Kidney (tissue), 22 donors: ENCODE results near the gene SLC11A2. TPM values are rescaled to one million over a fixed set of nuclear protein-coding genes. Genes with fewer than 3 reads are reported as not detected.
A peak's percentile ranks its signal among the peaks of the same experiment; 100 is the strongest.

Source experiments
- DNase-seq, 5 donors: peaks; one replicate each; pipeline ENCODE4 v3.0.0-alpha.2; 2013 to 2020
- FAIRE-seq: peaks from 2 replicates; lab custom pipeline; 2012; peaks lifted over from hg19 to GRCh38; lab: Jason Lieb, UNC
- H3K27ac ChIP-seq, 2 donors: one replicate each; pipeline ENCODE4 v1.7.0; 2013; ENCODE audit warnings: low read depth in 2 of 2, low read length in 2 of 2, inconsistent platforms in 1 of 2
- H3K27me3 ChIP-seq: one replicate; pipeline ENCODE4 v1.7.1; 2013; ENCODE audit warnings: low read length, inconsistent platforms; ENCODE audit not compliant: control insufficient read depth, insufficient read depth
- H3K36me3 ChIP-seq, 3 donors: one replicate each; pipeline versions ENCODE4 v1.7.0 to v1.7.1; 2013; ENCODE audit warnings: low read length in 3 of 3, control low read depth in 1 of 3, inconsistent platforms in 1 of 3; ENCODE audit not compliant: insufficient read depth in 3 of 3, control insufficient read depth in 2 of 3
- H3K4me1 ChIP-seq, 3 donors: one replicate each; pipeline versions ENCODE4 v1.7.0 to v1.7.1; 2013; ENCODE audit warnings: low read length in 3 of 3, inconsistent platforms in 1 of 3, low read depth in 1 of 3; ENCODE audit not compliant: control insufficient read depth in 2 of 3, insufficient read depth in 2 of 3
- H3K4me3 ChIP-seq, 3 donors: one replicate each; pipeline versions ENCODE4 v1.7.0 to v1.8.1; 2013; ENCODE audit warnings: low read length in 3 of 3, control low read depth in 1 of 3, inconsistent platforms in 1 of 3
- H3K9ac ChIP-seq, 3 donors: one replicate each; pipeline versions ENCODE4 v1.7.0 to v1.7.1; 2013; ENCODE audit warnings: low read length in 3 of 3, control low read depth in 1 of 3, inconsistent platforms in 1 of 3
- H3K9me3 ChIP-seq, 3 donors: one replicate each; pipeline versions ENCODE4 v1.7.0 to v1.7.1; 2013; ENCODE audit warnings: low read length in 3 of 3, control low read depth in 1 of 3, inconsistent platforms in 1 of 3; ENCODE audit not compliant: control insufficient read depth in 2 of 3, insufficient read depth in 1 of 3
- CTCF ChIP-seq: IDR thresholded peaks from 3 replicates; pipeline ENCODE4 v1.5.1; 2012; ENCODE audit warnings: mild to moderate bottlenecking, moderate library complexity, borderline replicate concordance; ENCODE audit not compliant: insufficient read depth; ENCODE audit errors: extremely low read depth
- intact Hi-C: fragments of 100-400 bp; cut with DNase I; formaldehyde crosslinking; loops from one replicate; pipeline ENCODE4 v1.11.1; 2022
- long read RNA-seq, 10 donors: library from polyadenylated mRNA in 1 of 10; unstranded in 1 of 10; transcript quantifications; one replicate each; pipeline ENCODE4 v2.0.0 and lab custom pipeline, GENCODE V29; 2021 to 2026
- polyA plus RNA-seq: library from polyadenylated mRNA; stranded (reverse); fragments of 350-450 nt; fragmentation: Illumina TruSeq; extraction: RNeasy Lipid Tissue Mini Kit (QIAGEN cat#74804); gene quantifications from one replicate; pipeline ENCODE4 v1.2.3, GENCODE V29; 2014; ENCODE audit warnings: low read depth, low replicate concordance; ENCODE audit not compliant: insufficient read depth
- total RNA-seq: library from RNA; stranded (reverse); fragmentation: NEBNext Ultra II Directional; extraction: Animal tissue kit (Norgen Biotek cat#: 25700); gene quantifications from one replicate; pipeline ENCODE4 v1.2.1, GENCODE V29; 2021
- donor health status: control.
- donor health status: control.
- donor health status: control.
- donor health status: control.
- donor health status: control.
- donor health status: DM: yes; HTN: yes; CAD: no.
- donor health status: Normal renal cell carcinoma (clear cell type).

SLC11A2 gene
- total RNA-seq (90.2 TPM), polyA plus RNA-seq (22.3 TPM)
- long read RNA-seq, donor 1, full-length matches to known transcripts = 4 of 4 reads
- long read RNA-seq, donor 1, partial matches to known transcripts = 0 of 4 reads
- long read RNA-seq, donor 1, other reads (novel, unspliced or antisense) = 0 of 4 reads
- long read RNA-seq, donor 2, full-length matches to known transcripts = 3 of 3 reads
- long read RNA-seq, donor 2, partial matches to known transcripts = 0 of 3 reads
- long read RNA-seq, donor 2, other reads (novel, unspliced or antisense) = 0 of 3 reads
- long read RNA-seq, donor 3, full-length matches to known transcripts = 7 of 12 reads
- long read RNA-seq, donor 3, partial matches to known transcripts = 5 of 12 reads
- long read RNA-seq, donor 3, other reads (novel, unspliced or antisense) = 0 of 12 reads
- long read RNA-seq, donor 4, full-length matches to known transcripts = 6 of 90 reads
- long read RNA-seq, donor 4, partial matches to known transcripts = 68 of 90 reads
- long read RNA-seq, donor 4, other reads (novel, unspliced or antisense) = 16 of 90 reads
- long read RNA-seq, donor 5 = 0 reads
- long read RNA-seq, donor 6 = 0 reads
- long read RNA-seq, donor 7, full-length matches to known transcripts = 23 of 43 reads
- long read RNA-seq, donor 7, partial matches to known transcripts = 14 of 43 reads
- long read RNA-seq, donor 7, other reads (novel, unspliced or antisense) = 6 of 43 reads
- long read RNA-seq, donor 8, full-length matches to known transcripts = 4 of 4 reads
- long read RNA-seq, donor 8, partial matches to known transcripts = 0 of 4 reads
- long read RNA-seq, donor 8, other reads (novel, unspliced or antisense) = 0 of 4 reads
- long read RNA-seq, donor 9, full-length matches to known transcripts = 1 of 1 reads
- long read RNA-seq, donor 9, partial matches to known transcripts = 0 of 1 reads
- long read RNA-seq, donor 9, other reads (novel, unspliced or antisense) = 0 of 1 reads
- long read RNA-seq, donor 10, partial matches to known transcripts = 0 of 2 reads
- long read RNA-seq, donor 10, other reads (novel, unspliced or antisense) = 0 of 2 reads

- intact Hi-C loops = no loop called here
- peak; percentile 96 to 98 (median 98) for DNase-seq
- FAIRE-seq = no peak
- Histone ChIP-seq H3K9ac (peak within 1 kb of the TSS; percentile 54 to 94 (median 87)), H3K27me3 (no peaks in the 10 kb centered on the region), H3K4me3 (peak within 1 kb of the TSS; percentile 71 to 82 (median 75)), H3K36me3 (no peaks in the 10 kb centered on the region), H3K9me3 (no peaks in the 10 kb centered on the region), H3K4me1 (peaks cover 0 to 31% (median 9%) of the 10 kb centered on the region in 3 donors), H3K27ac (peak within 1 kb of the TSS; percentile 98)
- TF ChIP-seq CTCF = no peak
Measured at GRCh38 chr12:51025836-51026638, at the start of gene SLC11A2. Gene SLC11A2, minus strand, starts transcription at chr12:51026384. Its CDS starts 15,656 bp downstream, at chr12:51010728.

GRCh38 chr12:51075390-51075789, 49.2 kb upstream of the SLC11A2 start:
- H3K4me1 ChIP-seq = peaks cover 0 to 8% (median 0%) of the 10 kb centered on the region in 3 donors
- H3K36me3 ChIP-seq = peaks cover 0 to 12% (median 9%) of the 10 kb centered on the region in 3 donors
- no peak for TF ChIP-seq CTCF
- H3K9me3 ChIP-seq = no peaks in the 10 kb centered on the region
- intact Hi-C loops = no loop called here
- no peak overlapping the region for H3K9ac ChIP-seq
- H3K4me3 ChIP-seq = no peak overlapping the region
- no peak for FAIRE-seq
- no peaks in the 10 kb centered on the region for H3K27me3 ChIP-seq
- no peak overlapping the region for H3K27ac ChIP-seq
- DNase-seq = no peak

- Histone ChIP-seq H3K4me3 (no peak overlapping the region), H3K36me3 (peaks cover 0 to 24% (median 22%) of the 10 kb centered on the region in 3 donors), H3K9me3 (no peaks in the 10 kb centered on the region), H3K9ac (no peak overlapping the region), H3K4me1 (peaks cover 0 to 5% (median 0%) of the 10 kb centered on the region in 3 donors), H3K27ac (no peak overlapping the region), H3K27me3 (no peaks in the 10 kb centered on the region)
- FAIRE-seq (no peak), DNase-seq (peak in 3 of 5 donors; percentile 41 to 57 (median 47))
- intact Hi-C loops = no loop called here
- TF ChIP-seq CTCF = no peak
Measured at GRCh38 chr12:51071663-51072062, 45.5 kb upstream of the SLC11A2 start.
